Stimulated activated CD8-positive, alpha-beta memory T cell treated with anti-CD3 and anti-CD28 coated beads, Interleukin-4, amount 100 ng/mL, for 48 hours (primary cell): ENCODE results near the gene CDC42BPA.
"Not testable (repeated sequence)": the region's sequence is repeated elsewhere in the genome, so short reads cannot be mapped to it uniquely, and the experiment has no call there.

Experiments used
- DNase-seq: peaks from one replicate; pipeline ENCODE4 v3.0.0-alpha.2; 2020

The CDC42BPA gene

DNA sequence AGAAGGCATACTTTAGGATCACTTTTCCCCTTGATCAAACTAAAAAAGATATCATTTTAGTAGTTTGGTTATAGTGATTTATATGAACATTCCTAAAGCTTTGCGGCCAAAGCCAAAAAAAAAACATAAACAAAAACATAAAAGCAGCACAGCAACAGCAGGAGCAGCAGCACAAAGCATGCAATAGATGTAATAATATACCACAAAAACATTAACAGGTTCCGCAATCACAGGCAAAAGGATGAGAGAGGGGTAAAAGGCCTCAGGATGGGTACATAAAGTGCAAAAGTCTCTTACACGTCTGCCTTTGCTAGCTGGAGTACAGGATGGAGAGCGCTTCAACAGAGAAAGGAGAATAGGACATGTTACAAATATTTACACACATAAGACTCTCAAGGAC is 259.2 kb downstream of the CDC42BPA start:
- no peak for DNase-seq

DNA sequence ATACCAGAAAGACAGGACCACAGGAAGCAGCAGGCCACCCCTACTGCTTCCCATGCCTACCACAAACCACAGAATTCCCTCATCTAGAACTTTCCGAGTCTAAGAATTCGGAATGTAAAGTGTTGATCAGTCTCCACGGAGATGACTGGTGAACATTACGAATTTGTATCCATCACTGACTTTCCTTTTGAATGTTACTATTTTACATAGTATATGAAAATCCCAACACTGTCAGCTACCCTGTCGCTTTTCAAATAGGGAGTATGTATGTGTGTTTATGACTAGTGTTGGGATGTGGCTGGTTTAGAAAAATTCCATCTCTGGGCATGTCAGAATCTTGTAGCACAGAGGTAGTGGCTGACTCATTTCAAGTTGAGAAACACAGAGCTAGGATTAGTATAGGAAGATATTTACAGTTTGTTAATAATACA is 260.0 kb downstream of the CDC42BPA start:
- no peak for DNase-seq

GRCh38 chr1:227049253-227049652 is 269.0 kb downstream of the CDC42BPA start:
- no peak for DNase-seq

DNA sequence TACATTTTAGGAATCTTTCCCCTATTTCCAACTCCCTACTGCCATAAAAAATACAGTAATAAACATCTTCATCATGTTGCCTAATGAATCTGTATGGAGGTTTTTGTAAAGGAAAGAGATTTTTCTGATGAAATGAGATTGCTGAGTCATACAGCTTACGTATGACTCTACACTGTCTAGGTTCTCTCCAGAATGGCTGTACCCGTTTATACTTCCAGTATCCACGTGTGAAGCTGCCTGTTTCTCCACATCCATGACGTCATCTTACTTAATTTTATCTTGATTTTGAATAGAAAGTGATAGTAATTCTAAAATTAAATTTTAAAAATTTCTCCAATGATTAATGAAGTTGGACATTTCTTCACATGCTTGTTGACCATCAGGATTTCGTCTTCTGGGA is 274.5 kb downstream of the CDC42BPA start:
- no peak for DNase-seq

GRCh38 chr1:227042292-227042691 is 276.0 kb downstream of the CDC42BPA start:
- DNase-seq = no peak

- DNase-seq = no peak
These were observed 279.9 kb downstream of the CDC42BPA start for GRCh38 chr1:227038401-227038800.

DNA sequence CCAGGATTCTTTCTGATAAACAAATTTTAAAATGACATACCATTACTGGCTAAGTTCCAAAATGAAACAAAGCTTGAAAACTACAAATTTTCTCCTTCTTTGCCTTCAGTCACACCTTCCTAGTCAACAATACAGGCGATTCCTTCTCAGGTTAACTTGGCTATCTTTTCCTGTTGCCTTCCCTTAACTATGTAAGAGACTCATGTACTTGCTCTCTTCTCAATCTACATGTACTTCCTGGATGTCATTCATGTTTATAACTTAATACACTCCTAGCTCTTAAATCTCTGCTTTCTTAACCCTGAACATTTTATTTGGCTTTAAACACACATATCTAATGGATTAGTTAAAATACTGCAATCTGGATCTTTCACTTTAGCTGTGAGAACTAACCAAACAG is 281.2 kb downstream of the CDC42BPA start:
- DNase-seq = no peak

DNA sequence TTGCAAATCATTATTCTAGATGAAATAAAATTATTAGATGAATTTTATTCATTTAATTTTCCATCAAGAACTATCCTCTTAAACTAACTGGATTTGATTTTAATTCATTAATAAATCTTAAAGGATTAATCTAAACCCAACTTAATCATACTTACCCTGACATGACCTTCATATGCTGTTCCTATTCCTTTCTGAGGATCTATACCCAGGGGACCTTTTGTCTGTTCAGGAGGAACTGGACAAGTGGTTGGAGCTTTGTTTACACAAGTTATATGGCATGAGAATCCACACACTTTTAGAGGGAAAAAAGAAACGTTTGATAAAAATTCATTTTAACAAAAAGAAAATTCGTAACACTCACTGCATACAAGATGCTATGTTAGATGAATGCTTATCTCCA is 283.0 kb downstream of the CDC42BPA start:
- no peak for DNase-seq

DNA sequence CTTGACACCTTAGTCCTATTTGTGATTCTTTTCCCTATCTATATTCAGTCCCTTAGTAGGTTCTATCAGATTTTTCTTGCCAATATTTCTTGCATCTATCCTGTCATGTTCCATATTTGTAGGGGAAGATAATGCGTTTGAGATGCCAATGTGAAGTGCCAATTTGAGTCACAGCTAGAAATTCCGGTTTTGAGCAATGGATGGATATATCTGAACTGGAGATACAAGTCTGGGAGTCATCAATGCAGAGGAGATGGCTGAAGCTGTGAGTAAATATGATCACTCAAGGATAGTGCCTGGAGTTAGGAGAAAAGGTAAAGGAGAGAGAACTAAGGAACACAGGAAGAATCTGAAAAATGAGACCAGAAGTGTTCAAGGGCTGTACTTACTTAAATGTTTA is 284.4 kb downstream of the CDC42BPA start:
- DNase-seq = no peak

- DNase-seq = no peak
These were observed 285.9 kb downstream of the CDC42BPA start for GRCh38 chr1:227032396-227032795.

DNA sequence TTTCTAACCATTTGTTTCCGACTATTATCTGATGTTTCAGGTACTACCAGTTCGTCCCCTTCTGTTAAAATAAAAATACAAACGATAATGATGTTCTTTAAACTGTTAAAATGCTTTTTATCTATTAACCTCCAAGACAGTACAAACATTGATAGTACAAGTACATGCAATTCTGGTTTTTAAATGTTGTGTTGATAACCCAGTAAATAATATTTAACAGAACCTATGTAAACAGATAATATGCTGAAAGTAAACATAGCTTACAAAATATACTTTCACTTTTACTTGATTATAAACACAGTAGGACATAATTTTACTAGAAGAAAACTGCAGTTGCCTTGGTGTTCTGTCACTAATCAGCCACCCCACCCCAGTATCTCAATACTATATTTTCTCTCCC is 301.3 kb downstream of the CDC42BPA start:
- no peak for DNase-seq

- no peak for DNase-seq
These were observed 307.6 kb downstream of the CDC42BPA start for GRCh38 chr1:227010645-227011044.

- no peak for DNase-seq
These were observed 308.4 kb downstream of the CDC42BPA start for GRCh38 chr1:227009937-227010336.

DNA sequence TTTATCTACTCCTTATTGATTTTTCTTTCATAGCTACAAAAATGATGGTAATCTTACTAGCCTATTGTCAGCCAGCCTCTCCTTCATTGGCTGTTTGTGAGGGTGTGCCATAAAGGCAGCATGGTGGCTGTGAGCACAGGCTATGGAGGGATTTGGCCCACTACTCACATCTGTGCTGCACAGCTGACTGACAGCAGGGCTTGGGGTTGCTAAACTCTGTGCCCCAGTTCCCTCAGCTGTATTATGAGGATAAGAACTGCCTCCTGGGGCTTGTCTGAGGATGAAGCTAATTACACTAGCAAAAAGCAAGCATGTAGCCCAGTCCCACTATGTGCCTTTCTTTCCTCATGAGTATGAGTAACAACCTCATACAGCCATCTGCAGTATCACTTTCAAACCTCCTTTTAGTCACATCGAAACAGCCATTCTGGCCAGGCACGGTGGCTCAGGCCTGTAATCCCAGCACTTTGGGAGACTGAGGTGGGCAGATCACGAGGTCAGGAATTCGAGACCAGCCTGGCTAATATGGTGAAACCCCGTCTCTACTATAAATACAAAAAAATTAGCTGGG is 312.0 kb downstream of the CDC42BPA start:
- no peak for DNase-seq

DNA sequence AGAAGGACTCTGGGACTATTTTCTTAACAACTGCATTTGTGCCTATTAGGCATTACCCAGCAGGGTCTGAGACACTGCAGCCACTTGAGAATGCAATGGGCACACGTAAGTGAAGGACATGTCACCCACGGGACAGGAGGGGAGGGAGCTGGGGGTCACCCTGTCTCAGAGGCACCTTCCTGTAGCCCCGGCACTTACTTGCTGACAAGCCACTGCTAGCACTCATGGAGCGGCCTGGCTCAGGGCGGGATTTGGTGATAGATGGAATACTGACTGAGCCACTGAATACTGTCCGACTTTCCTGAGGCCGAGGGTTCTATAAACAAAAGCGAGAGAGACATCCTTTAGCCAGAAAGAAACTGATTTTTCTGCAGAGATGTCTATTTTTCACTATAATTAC is 313.5 kb downstream of the CDC42BPA start:
- no peak for DNase-seq

GRCh38 chr1:227003165-227003564 is 315.1 kb downstream of the CDC42BPA start:
- DNase-seq = no peak

DNA sequence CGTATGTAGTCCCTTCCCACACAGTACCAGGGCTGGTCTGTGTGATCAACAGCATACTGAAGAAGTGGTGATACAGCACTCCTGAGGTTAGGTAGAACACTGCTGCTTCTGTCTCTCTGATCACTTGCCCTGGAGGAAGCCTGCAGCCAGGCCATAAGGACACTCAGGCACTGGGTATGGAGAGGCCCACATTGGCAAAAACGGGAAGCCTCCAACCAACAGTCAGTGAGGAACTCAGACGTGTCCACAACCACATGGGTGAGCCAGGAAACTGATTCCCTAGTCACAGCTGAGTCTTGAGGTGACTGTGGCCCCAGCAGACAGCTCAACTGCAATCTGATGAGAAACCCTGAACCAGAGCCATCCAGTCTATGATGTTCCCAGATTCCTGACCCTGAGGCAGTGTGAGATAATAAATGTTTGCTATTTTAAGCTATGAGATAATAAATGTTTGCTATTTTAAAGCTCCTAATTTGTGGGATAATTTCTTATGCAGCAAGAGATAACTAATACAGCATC is 315.7 kb downstream of the CDC42BPA start:
- no peak for DNase-seq

DNA sequence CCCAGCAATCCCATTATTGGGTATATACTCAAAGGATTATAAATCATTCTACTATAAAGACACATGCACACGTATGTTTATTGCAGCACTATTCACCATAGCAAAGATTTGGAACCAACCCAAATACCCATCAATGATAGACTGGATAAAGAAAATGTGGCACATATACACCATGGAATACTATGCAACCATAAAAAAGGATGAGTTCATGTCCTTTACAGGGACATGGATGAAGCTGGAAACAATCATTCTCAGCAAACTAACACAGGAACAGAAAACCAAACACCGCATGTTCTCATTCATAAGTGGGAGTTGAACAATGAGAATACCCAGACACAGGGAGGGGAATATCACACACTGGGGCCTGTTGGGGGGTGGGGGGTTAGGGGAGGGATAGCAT is 318.7 kb downstream of the CDC42BPA start:
- not testable (repeated sequence) for DNase-seq

GRCh38 chr1:226995365-226996332 is 322.6 kb downstream of the CDC42BPA start:
- no peak for DNase-seq

DNA sequence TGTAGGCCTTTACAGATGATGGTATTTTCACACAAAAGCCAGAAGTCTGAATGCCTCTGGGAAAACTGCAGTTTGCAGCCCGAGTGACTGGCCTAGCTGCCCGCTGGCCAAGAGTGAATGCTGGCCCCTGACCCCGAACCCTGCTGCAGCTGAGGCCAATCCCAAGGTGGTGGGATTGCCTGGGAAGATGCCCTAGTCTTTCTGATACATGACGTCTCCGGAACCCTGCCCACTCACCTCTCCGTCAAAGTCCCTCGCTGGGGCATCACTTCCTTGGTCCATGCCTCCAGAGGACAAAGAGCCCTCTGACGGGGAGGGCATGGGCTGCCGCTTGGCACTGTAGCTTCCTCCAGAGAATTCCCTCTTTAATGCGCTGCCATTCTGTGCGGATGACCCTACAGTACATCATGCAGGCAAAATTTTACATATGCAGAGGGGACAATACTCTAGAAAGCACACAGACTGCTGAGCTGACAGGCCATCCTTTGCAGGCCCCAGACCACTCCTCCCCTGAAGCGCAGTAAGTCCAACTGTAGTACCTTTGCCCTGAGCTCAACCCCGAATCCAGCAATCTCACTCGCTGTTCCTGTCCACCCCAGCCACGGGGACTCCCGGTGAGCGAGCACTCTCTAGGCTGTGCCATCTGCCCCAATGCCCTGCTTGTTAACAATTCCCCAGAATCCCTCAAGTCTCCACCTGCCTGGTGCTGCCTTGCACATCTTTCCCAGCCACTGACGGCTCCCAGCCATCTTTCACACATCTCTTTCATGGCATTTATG is 323.5 kb downstream of the CDC42BPA start:
- no peak for DNase-seq

GRCh38 chr1:226993814-226994585 is 324.3 kb downstream of the CDC42BPA start:
- DNase-seq = no peak

DNA sequence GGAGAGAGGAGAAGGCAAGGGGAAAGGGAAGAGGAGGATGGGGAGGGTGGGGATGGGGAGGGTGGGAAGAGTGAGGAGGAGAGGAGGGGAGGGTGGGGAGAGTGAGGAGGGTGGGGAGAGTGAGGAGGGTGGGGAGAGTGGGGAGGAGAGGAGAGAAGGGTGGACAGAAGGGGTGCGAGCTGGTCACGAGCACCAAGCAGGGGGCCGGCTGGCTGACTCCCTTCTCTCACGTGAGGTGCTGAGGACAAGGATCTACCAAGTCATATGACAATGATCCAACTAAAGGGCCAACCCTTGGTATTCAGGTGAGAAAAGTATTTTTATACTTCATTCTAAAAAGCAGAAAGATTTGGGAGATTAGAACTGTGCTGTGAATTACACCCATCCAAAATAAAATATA is 326.4 kb downstream of the CDC42BPA start:
- no peak for DNase-seq
